ENCODE results near the gene NAALADL2.

Gene NAALADL2

GRCh38 chr3:175039875-175040274 is 180.7 kb downstream of the NAALADL2 start:
- TF ChIP-seq CTCF (IDR thresholded peaks at IDR 0.05) = no peak
- no peak for TF ChIP-seq ZFX (IDR thresholded peaks at IDR 0.05; ENCODE audit: borderline replicate concordance)

GRCh38 chr3:175041369-175041768 is 182.2 kb downstream of the NAALADL2 start:
- TF ChIP-seq CTCF (IDR thresholded peaks at IDR 0.05) = no peak
- no peak for TF ChIP-seq ZFX (IDR thresholded peaks at IDR 0.05; ENCODE audit: borderline replicate concordance)
- no peak overlapping the region for H3K27ac ChIP-seq

More at GRCh38 chr3:175039875-175040274, 180.7 kb downstream of the NAALADL2 start:
- no peak overlapping the region for H3K27ac ChIP-seq

GRCh38 chr3:175046601-175047000 is 187.5 kb downstream of the NAALADL2 start:
- TF ChIP-seq CTCF (IDR thresholded peaks at IDR 0.05) = no peak
- TF ChIP-seq ZFX (IDR thresholded peaks at IDR 0.05; ENCODE audit: borderline replicate concordance) = no peak
- no peak overlapping the region for H3K27ac ChIP-seq

- TF ChIP-seq ZFX (IDR thresholded peaks at IDR 0.05; ENCODE audit: borderline replicate concordance) (no peak), CTCF (IDR thresholded peaks at IDR 0.05) (no peak)
- H3K27ac ChIP-seq = no peak overlapping the region
Observed at GRCh38 chr3:175047786-175048185, 188.7 kb downstream of the NAALADL2 start.

- H3K27ac ChIP-seq = no peak overlapping the region
- no peak for TF ChIP-seq ZFX (IDR thresholded peaks at IDR 0.05; ENCODE audit: borderline replicate concordance)
- TF ChIP-seq CTCF (IDR thresholded peaks at IDR 0.05) = no peak
Observed at GRCh38 chr3:175057401-175057800, 198.3 kb downstream of the NAALADL2 start.

- peak overlapping the region; percentile 38 for H3K27ac ChIP-seq
- TF ChIP-seq ZFX (IDR thresholded peaks at IDR 0.05; ENCODE audit: borderline replicate concordance) (no peak), CTCF (IDR thresholded peaks at IDR 0.05) (no peak)
Observed at GRCh38 chr3:175059788-175060187, 200.7 kb downstream of the NAALADL2 start.

- H3K27ac ChIP-seq = no peak overlapping the region
- TF ChIP-seq CTCF (IDR thresholded peaks at IDR 0.05) (no peak), ZFX (IDR thresholded peaks at IDR 0.05; ENCODE audit: borderline replicate concordance) (no peak)
Observed at GRCh38 chr3:175065497-175065896, 206.4 kb downstream of the NAALADL2 start.
